ENCODE results near the gene SVOP. TPM values are rescaled to one million over a fixed set of nuclear protein-coding genes. Genes with fewer than 3 reads are reported as not detected.

Gene SVOP
- total RNA-seq, 3 donors from 2014 or later = not detected

GRCh38 chr12:108940138-108940537 is 80.7 kb downstream of the SVOP start:
- intact Hi-C loops (cut with DNase I; ENCODE audit: low total_unique reads) = no loop called here
- no peaks in the 10 kb centered on the region for H3K36me3 ChIP-seq
- H3K4me3 ChIP-seq = no peak overlapping the region
- no peaks in the 10 kb centered on the region for H3K9me3 ChIP-seq
- DNase-seq (ENCODE audit: low spot score in 2 of 2) = no peak
- no peak overlapping the region for H3K27ac ChIP-seq
- H3K27me3 ChIP-seq = no peaks in the 10 kb centered on the region
- TF ChIP-seq POLR2AphosphoS5 (IDR thresholded peaks at IDR 0.05) (no peak), CTCF (IDR thresholded peaks at IDR 0.05) (no peak), POLR2A (IDR thresholded peaks at IDR 0.05) (no peak)
- H3K4me1 ChIP-seq = no peaks in the 10 kb centered on the region

- no peak for TF ChIP-seq POLR2AphosphoS5 (IDR thresholded peaks at IDR 0.05)
- TF ChIP-seq POLR2A (IDR thresholded peaks at IDR 0.05) = no peak
- no peak for TF ChIP-seq CTCF (IDR thresholded peaks at IDR 0.05)
- intact Hi-C loops (cut with DNase I; ENCODE audit: low total_unique reads) = no loop called here
- no peaks in the 10 kb centered on the region for H3K9me3 ChIP-seq
- H3K36me3 ChIP-seq = no peaks in the 10 kb centered on the region
- H3K27me3 ChIP-seq = no peaks in the 10 kb centered on the region
- H3K4me3 ChIP-seq = no peak overlapping the region
- H3K27ac ChIP-seq = no peak overlapping the region
- no peak for DNase-seq (ENCODE audit: low spot score in 2 of 2)
- H3K4me1 ChIP-seq = no peaks in the 10 kb centered on the region
These were observed 81.3 kb downstream of the SVOP start for GRCh38 chr12:108939594-108939993.

GRCh38 chr12:108938247-108938924 is 82.5 kb downstream of the SVOP start:
- intact Hi-C loops (cut with DNase I; ENCODE audit: low total_unique reads) = no loop called here
- Histone ChIP-seq H3K4me1 (no peaks in the 10 kb centered on the region), H3K27ac (no peak overlapping the region), H3K27me3 (no peaks in the 10 kb centered on the region), H3K4me3 (no peak overlapping the region), H3K9me3 (no peaks in the 10 kb centered on the region), H3K36me3 (no peaks in the 10 kb centered on the region)
- TF ChIP-seq POLR2A (IDR thresholded peaks at IDR 0.05) = no peak
- TF ChIP-seq POLR2AphosphoS5 (IDR thresholded peaks at IDR 0.05) = no peak
- no peak for TF ChIP-seq CTCF (IDR thresholded peaks at IDR 0.05)
- DNase-seq (ENCODE audit: low spot score in 2 of 2) = no peak

DNA sequence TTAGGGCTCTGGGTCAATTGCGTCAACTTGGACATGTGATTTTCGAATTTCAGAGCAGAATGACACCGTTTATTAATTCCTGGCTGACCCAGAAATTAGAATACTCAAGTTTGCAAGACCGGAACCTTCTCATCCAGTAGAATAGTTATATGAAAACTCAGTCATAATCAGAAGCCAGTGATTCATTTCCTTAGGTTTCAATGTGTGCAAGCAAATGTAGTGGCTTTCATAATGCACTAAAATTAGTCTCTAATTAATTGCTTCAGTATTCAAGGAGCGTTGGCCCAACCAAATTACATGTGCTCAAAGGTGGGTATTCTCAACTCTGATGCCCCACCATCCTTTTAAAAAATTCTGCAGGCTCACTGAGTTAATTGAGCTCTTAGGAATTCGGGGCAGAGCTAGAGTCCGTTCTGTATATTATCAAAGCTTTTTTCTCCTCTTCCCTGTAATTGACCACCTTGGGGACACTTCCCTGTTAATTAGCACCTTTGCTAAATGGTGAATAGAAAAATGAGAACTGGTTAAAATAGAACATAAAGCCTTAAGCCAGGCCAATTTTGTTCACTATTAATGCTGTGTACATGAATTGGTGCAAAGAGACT is 85.6 kb downstream of the SVOP start:
- H3K4me3 ChIP-seq = no peak overlapping the region
- H3K27me3 ChIP-seq = no peaks in the 10 kb centered on the region
- no peaks in the 10 kb centered on the region for H3K36me3 ChIP-seq
- TF ChIP-seq POLR2AphosphoS5 (IDR thresholded peaks at IDR 0.05) (no peak), POLR2A (IDR thresholded peaks at IDR 0.05) (no peak), CTCF (IDR thresholded peaks at IDR 0.05) (no peak)
- no peak for DNase-seq (ENCODE audit: low spot score in 2 of 2)
- H3K4me1 ChIP-seq = no peaks in the 10 kb centered on the region
- intact Hi-C loops (cut with DNase I; ENCODE audit: low total_unique reads) = no loop called here
- no peak overlapping the region for H3K27ac ChIP-seq
- H3K9me3 ChIP-seq = no peaks in the 10 kb centered on the region

DNA sequence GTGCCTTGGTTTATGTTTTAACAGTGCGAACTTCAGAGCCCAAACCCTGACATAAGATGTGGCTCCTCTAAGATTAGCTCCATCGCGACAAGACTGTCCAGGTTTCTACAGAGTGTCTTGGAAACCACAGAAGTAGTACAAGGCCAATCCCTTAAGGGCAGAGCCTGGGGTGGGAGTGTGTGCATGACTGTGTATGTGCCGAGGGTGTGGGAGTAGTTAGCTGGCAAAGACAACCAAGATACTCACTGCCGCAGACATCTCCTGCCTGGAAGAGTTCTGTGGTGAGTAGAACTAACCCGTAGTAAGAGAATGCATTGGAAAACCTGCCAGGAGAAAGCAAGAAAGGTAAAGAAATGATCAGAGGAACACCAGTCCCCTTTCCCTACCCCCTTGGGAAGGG is 86.9 kb downstream of the SVOP start:
- no peak overlapping the region for H3K4me3 ChIP-seq
- H3K9me3 ChIP-seq = no peaks in the 10 kb centered on the region
- intact Hi-C loops (cut with DNase I; ENCODE audit: low total_unique reads) = no loop called here
- no peak overlapping the region for H3K27ac ChIP-seq
- no peaks in the 10 kb centered on the region for H3K27me3 ChIP-seq
- DNase-seq (ENCODE audit: low spot score in 2 of 2) = no peak
- no peaks in the 10 kb centered on the region for H3K36me3 ChIP-seq
- H3K4me1 ChIP-seq = no peaks in the 10 kb centered on the region
- TF ChIP-seq CTCF (IDR thresholded peaks at IDR 0.05) = no peak
- no peak for TF ChIP-seq POLR2A (IDR thresholded peaks at IDR 0.05)
- no peak for TF ChIP-seq POLR2AphosphoS5 (IDR thresholded peaks at IDR 0.05)

Data from breast epithelium (tissue), 4 donors.